Neural cell (in vitro differentiated cells): ENCODE measurements around the gene NFXL1. TPM values are rescaled to one million over a fixed set of nuclear protein-coding genes. Genes with fewer than 3 reads are reported as not detected.

Experiments used
- H2AFZ ChIP-seq: fragments of 200-600, 300-800 bp; sonication (generic), shearing (Covaris generic); 2 replicates; pipeline ENCODE4 v1.6.0; 2014; ENCODE audit warnings: low read depth, mild to moderate bottlenecking, antibody characterized with exemption, low read length, moderate library complexity
- H3F3A ChIP-seq: fragments of 200-600 bp; shearing (Covaris generic); 2 replicates; pipeline ENCODE4 v1.6.1; 2016; ENCODE audit warnings: mild to moderate bottlenecking, moderate library complexity, mixed read lengths, antibody characterized with exemption, low read length; ENCODE audit not compliant: insufficient read depth, poor library complexity, severe bottlenecking
- H3K27ac ChIP-seq: fragments of 200-600, 300-800 bp; sonication (generic), shearing (Covaris generic); 2 replicates; pipeline ENCODE4 v1.5.1; 2014; ENCODE audit warnings: mild to moderate bottlenecking, low read length, moderate library complexity
- H3K27me3 ChIP-seq: fragments of 300-800, 200-600 bp; sonication (generic), shearing (Covaris generic); 2 replicates; pipeline ENCODE4 v1.6.0; 2014; ENCODE audit warnings: mild to moderate bottlenecking, low read depth, low read length, moderate library complexity; ENCODE audit not compliant: insufficient read depth
- H3K36me3 ChIP-seq: fragments of 300-800, 200-600 bp; sonication (generic), shearing (Covaris generic); 2 replicates; pipeline ENCODE4 v1.5.1; 2014; ENCODE audit warnings: mild to moderate bottlenecking, antibody characterized with exemption, low read length, moderate library complexity; ENCODE audit not compliant: insufficient read depth
- H3K4me2 ChIP-seq: fragments of 300-800, 200-600 bp; sonication (generic), shearing (Covaris generic); 2 replicates; pipeline ENCODE4 v1.6.0; 2014; ENCODE audit warnings: mild to moderate bottlenecking, low read length
- H3K4me3 ChIP-seq: fragments of 300-800, 200-600 bp; sonication (generic), shearing (Covaris generic); 2 replicates; pipeline ENCODE4 v1.5.1; 2014; ENCODE audit warnings: mild to moderate bottlenecking, low read length, moderate library complexity
- H3K79me2 ChIP-seq: fragments of 200-600 bp; shearing (Covaris generic); replicated peaks from 2 replicates; pipeline ENCODE4 v1.6.0; 2014; ENCODE audit warnings: mild to moderate bottlenecking, low read length, moderate library complexity; ENCODE audit not compliant: insufficient read depth
- H3K9ac ChIP-seq: fragments of 300-800, 200-600 bp; sonication (generic), shearing (Covaris generic); 2 replicates; pipeline ENCODE4 v1.6.1; 2016; ENCODE audit warnings: mild to moderate bottlenecking, low read length, mixed read lengths
- H3K9me2 ChIP-seq: fragments of 200-600 bp; shearing (Covaris generic); 2 replicates; pipeline ENCODE4 v1.6.1; 2016; ENCODE audit warnings: mild to moderate bottlenecking, low read length, mixed read lengths; ENCODE audit not compliant: insufficient read depth
- H3K9me3 ChIP-seq: fragments of 200-600, 300-800 bp; sonication (generic), shearing (Covaris generic); 2 replicates; pipeline ENCODE4 v1.6.1; 2016; ENCODE audit warnings: mild to moderate bottlenecking, mixed run types, low read length, moderate library complexity, mixed read lengths
- H4K20me1 ChIP-seq: fragments of 200-600 bp; shearing (Covaris generic); 2 replicates; pipeline ENCODE4 v1.6.1; 2016; ENCODE audit warnings: mild to moderate bottlenecking, mixed run types; ENCODE audit not compliant: insufficient read depth
- CTCF ChIP-seq: fragments of 450-650 bp; IDR thresholded peaks from 2 replicates; pipeline ENCODE4 v1.5.1; 2014; ENCODE audit warnings: antibody characterized with exemption, mild to moderate bottlenecking, moderate library complexity; ENCODE audit not compliant: poor library complexity, severe bottlenecking
- EP300 ChIP-seq: fragments of 450-650 bp; conservative IDR thresholded peaks from 2 replicates; pipeline ENCODE4 v1.6.1; 2014; ENCODE audit warnings: antibody characterized with exemption, mild to moderate bottlenecking, moderate library complexity; ENCODE audit not compliant: poor library complexity, severe bottlenecking
- EZH2 ChIP-seq: fragments of 200-600, 300-800 bp; shearing (Covaris generic), sonication (generic); IDR thresholded peaks from 2 replicates; pipeline ENCODE4 v1.6.1; 2014; ENCODE audit warnings: antibody characterized with exemption, low read length, borderline replicate concordance, mild to moderate bottlenecking; ENCODE audit not compliant: insufficient read depth, poor library complexity, severe bottlenecking
- MXI1 ChIP-seq: fragments of 450-650 bp; conservative IDR thresholded peaks from 2 replicates; pipeline ENCODE4 v1.6.1; 2014; ENCODE audit warnings: antibody characterized with exemption, mild to moderate bottlenecking; ENCODE audit not compliant: poor library complexity, severe bottlenecking
- POLR2AphosphoS5 ChIP-seq: IDR thresholded peaks from 2 replicates; pipeline ENCODE4 v1.6.1; 2012
- RAD21 ChIP-seq: fragments of 450-650 bp; conservative IDR thresholded peaks from 2 replicates; pipeline ENCODE4 v1.6.1; 2014; ENCODE audit warnings: antibody characterized with exemption, mild to moderate bottlenecking, moderate library complexity
- SMC3 ChIP-seq: fragments of 450-650 bp; conservative IDR thresholded peaks from 2 replicates; pipeline ENCODE4 v1.6.1; 2014; ENCODE audit warnings: antibody characterized with exemption, mild to moderate bottlenecking, moderate library complexity; ENCODE audit not compliant: poor library complexity
- TAF1 ChIP-seq: IDR thresholded peaks from 2 replicates; pipeline ENCODE4 v1.6.1; 2012; ENCODE audit warnings: low read depth
- polyA plus RNA-seq: library from polyadenylated mRNA; depleted of rRNA; stranded (reverse); fragments of >200 nt; gene quantifications from 2 replicates; pipeline ENCODE4 v1.2.3, GENCODE V29; 2014
- TF ChIP-seq, protein P1 (sequence below): IDR thresholded peaks from 2 replicates; pipeline ENCODE4 v1.6.1; 2012; ENCODE audit warnings: borderline replicate concordance

The NFXL1 gene
- polyA plus RNA-seq, 1 donor from 2014 or later: 15.8 TPM

- Histone ChIP-seq H3K4me2 (no peak overlapping the region), H3K9me3 (no peaks in the 10 kb centered on the region), H3K27me3 (peaks cover 39% of the 10 kb centered on the region), H2AFZ (no peak overlapping the region), H3K79me2 (no peaks in the 10 kb centered on the region), H3K9ac (no peak overlapping the region), H4K20me1 (no peaks in the 10 kb centered on the region), H3K27ac (no peak overlapping the region), H3K9me2 (no peaks in the 10 kb centered on the region), H3K36me3 (peaks cover 5% of the 10 kb centered on the region), H3K4me3 (no peak overlapping the region), H3F3A (no peaks in the 10 kb centered on the region)
- TF ChIP-seq MXI1: no peak
- no peak for TF ChIP-seq SMC3
- TF ChIP-seq RAD21: no peak
- no peak for TF ChIP-seq CTCF
- TF ChIP-seq, protein P1, sequence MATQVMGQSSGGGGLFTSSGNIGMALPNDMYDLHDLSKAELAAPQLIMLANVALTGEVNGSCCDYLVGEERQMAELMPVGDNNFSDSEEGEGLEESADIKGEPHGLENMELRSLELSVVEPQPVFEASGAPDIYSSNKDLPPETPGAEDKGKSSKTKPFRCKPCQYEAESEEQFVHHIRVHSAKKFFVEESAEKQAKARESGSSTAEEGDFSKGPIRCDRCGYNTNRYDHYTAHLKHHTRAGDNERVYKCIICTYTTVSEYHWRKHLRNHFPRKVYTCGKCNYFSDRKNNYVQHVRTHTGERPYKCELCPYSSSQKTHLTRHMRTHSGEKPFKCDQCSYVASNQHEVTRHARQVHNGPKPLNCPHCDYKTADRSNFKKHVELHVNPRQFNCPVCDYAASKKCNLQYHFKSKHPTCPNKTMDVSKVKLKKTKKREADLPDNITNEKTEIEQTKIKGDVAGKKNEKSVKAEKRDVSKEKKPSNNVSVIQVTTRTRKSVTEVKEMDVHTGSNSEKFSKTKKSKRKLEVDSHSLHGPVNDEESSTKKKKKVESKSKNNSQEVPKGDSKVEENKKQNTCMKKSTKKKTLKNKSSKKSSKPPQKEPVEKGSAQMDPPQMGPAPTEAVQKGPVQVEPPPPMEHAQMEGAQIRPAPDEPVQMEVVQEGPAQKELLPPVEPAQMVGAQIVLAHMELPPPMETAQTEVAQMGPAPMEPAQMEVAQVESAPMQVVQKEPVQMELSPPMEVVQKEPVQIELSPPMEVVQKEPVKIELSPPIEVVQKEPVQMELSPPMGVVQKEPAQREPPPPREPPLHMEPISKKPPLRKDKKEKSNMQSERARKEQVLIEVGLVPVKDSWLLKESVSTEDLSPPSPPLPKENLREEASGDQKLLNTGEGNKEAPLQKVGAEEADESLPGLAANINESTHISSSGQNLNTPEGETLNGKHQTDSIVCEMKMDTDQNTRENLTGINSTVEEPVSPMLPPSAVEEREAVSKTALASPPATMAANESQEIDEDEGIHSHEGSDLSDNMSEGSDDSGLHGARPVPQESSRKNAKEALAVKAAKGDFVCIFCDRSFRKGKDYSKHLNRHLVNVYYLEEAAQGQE: no peak
- TF ChIP-seq POLR2AphosphoS5: no peak
- no peak for TF ChIP-seq EZH2
- TF ChIP-seq EP300: no peak
Measured at GRCh38 chr4:47838445-47838844, 75.9 kb downstream of the NFXL1 start.

- no peaks in the 10 kb centered on the region for H3F3A ChIP-seq
- peaks cover 39% of the 10 kb centered on the region for H3K27me3 ChIP-seq
- H3K9me3 ChIP-seq: no peaks in the 10 kb centered on the region
- H2AFZ ChIP-seq: no peak within 1 kb of the TSS
- no peak within 1 kb of the TSS for H3K27ac ChIP-seq
- TF ChIP-seq MXI1 (no peak), EZH2 (no peak), RAD21 (no peak), CTCF (no peak), TAF1 (no peak), SMC3 (no peak), EP300 (no peak), POLR2AphosphoS5 (no peak)
- TF ChIP-seq, protein P1: no peak
- no peaks in the 10 kb centered on the region for H3K79me2 ChIP-seq
- peaks cover 5% of the 10 kb centered on the region for H3K36me3 ChIP-seq
- H4K20me1 ChIP-seq: no peaks in the 10 kb centered on the region
- peak within 1 kb of the TSS; percentile 61 for H3K4me3 ChIP-seq
- no peaks in the 10 kb centered on the region for H3K9me2 ChIP-seq
- H3K9ac ChIP-seq: no peak within 1 kb of the TSS
- peak within 1 kb of the TSS; percentile 18 for H3K4me2 ChIP-seq
Measured at GRCh38 chr4:47837908-47838294, 76.5 kb downstream of the NFXL1 start, which contains the start of gene CORIN. Gene CORIN (minus strand): TSS chr4:47838067. CDS start chr4:47837949, 118 bp downstream.
